Measurements from ENCODE around the gene GARIN5A.

The GARIN5A gene

GRCh38 chr19:50500060-50500752, 23.6 kb upstream of the GARIN5A start:
- TF ChIP-seq GATA3 (IDR thresholded peaks at IDR 0.05; ENCODE audit: low read depth, low read length) (no peak), GATA2 (IDR thresholded peaks at IDR 0.05; ENCODE audit: low read depth, low read length) (no peak; the same call in 1 of the 2 replicates)

DNA sequence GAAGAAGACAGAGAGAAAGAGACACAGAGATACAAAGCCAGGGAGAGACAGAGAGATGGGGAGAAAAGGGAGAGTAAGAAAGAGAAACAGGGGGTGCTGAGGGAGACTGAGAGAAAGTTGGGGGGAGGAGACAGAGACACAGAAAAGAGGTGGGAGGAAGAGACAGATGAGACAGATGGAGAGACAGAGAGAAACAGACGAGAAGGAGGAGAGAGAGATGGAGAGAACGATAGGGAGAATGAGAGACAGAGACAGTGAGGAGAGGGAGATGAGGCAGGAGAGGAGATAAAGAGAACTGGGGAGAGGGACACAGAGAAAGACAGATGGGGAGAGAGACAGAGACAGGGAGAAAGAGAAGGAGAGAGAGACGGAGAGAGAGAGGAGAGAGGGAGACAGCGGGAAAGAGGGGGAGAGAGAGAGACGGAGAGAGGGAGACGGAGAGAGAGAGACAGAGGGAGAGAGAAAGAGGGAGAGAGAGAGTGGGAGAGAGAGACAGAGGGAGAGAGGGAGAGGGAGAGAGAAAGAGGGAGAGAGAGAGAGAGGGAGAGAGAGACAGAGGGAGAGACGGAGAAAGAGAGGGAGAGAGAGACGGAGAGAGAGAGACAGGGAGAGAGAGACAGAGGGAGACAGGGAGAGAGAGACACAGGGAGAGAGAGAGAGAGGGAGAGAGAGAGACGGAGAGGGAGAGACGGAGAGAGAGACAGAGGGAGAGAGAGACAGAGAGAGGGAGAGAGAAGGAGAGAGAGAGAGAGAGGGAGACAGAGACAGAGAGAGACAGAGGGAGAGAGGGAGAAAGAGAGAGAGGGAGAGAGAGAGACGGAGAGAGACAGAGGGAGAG, 21.8 kb upstream of the GARIN5A start:
- TF ChIP-seq GATA3 (IDR thresholded peaks at IDR 0.05; ENCODE audit: low read depth, low read length) (no peak), GATA2 (IDR thresholded peaks at IDR 0.05; ENCODE audit: low read depth, low read length) (no peak)

DNA sequence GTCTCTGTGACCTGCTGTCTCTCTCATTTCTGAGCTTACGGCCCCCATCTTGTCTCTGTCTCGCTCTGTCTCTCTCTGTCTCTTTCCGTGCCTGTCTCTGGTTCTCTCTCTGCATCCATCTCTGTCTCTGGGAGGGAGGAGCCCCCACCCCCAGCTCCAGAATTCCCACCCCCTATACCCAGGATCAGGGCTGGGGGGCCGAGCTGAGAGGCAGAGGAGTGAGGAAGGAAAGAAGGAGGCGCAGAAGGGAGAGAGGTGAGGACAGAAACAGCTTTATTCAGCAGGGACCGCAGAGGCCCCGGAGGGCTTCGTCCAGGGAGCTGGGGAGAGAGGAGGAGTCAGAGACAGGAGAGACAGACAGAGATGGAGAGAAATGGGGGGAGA, 20.4 kb upstream of the GARIN5A start:
- TF ChIP-seq GATA3 (IDR thresholded peaks at IDR 0.05; ENCODE audit: low read depth, low read length) (no peak), GATA2 (IDR thresholded peaks at IDR 0.05; ENCODE audit: low read depth, low read length) (no peak)

GRCh38 chr19:50496189-50497021, 19.8 kb upstream of the GARIN5A start:
- TF ChIP-seq GATA2 (IDR thresholded peaks at IDR 0.05; ENCODE audit: low read depth, low read length), result no peak
- TF ChIP-seq GATA3 (IDR thresholded peaks at IDR 0.05; ENCODE audit: low read depth, low read length), result no peak

DNA sequence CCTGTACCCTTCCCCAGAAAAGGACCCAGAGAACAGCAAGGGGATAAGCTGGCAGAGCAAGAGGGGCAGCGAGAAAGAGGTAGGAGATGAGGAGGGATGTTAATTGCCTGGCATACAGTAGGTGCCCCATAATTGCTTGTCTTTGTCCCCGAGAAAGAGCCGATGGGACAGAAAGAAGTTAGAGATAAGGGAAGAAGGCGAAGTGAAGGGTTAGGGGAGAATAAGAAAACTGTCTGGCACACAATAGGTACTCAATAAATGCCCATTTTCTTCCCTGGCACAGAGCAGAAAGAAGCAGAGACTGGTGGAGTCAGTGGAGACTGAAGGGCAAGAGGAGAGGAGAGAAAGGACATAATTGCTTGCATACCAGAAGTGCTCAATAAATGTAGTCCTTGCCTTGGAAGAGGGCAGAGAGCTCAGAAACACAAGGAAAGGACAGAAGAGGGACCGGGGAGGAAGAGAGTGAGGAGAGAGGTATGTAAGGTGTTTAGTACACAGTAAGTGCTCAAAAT, 18.4 kb upstream of the GARIN5A start:
- TF ChIP-seq GATA3 (IDR thresholded peaks at IDR 0.05; ENCODE audit: low read depth, low read length) (no peak), GATA2 (IDR thresholded peaks at IDR 0.05; ENCODE audit: low read depth, low read length) (no peak)

DNA sequence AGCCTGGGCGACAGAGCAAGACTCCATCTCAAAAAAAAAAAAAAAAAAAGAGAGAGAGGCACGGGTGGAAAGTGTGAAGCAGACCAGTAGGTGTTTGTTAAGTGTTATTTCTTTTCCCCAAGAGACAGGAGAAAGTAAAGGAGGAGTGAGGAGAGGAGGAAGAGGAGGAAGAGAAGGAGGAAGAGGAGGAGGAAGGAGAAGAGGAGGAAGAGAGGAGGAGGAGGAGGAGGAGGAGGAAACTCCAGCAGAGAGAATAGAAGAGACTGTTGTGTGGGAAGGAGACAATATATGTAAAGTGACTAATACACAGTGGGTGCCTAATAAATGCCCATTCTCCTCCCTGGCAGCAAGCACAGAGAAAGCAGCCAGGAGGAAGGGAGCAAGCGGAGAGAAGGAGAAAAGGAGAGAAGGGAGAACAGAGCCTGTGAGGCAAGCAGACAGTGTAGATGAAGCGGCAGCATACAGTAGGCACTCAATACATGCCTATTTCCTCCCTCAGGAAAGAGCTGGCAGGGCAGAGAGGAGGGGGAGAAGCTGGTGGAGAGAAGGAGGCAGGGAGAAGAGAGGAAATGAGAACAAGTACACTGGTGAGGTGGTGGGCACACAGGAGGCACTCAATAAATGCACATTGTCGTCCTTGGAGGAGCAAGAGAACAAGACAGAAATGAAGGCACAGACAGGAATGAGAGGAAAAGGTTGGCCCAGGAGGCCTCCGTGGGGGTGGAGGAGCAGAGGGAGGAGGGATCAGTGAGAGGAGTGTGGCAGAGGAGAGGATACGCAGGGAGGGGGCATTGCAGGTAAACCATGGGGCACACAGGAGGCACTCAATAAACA, 17.8 kb upstream of the GARIN5A start:
- TF ChIP-seq GATA2 (IDR thresholded peaks at IDR 0.05; ENCODE audit: low read depth, low read length), result no peak
- TF ChIP-seq GATA3 (IDR thresholded peaks at IDR 0.05; ENCODE audit: low read depth, low read length), result no peak

- TF ChIP-seq GATA2 (IDR thresholded peaks at IDR 0.05; ENCODE audit: low read depth, low read length) (no peak), GATA3 (IDR thresholded peaks at IDR 0.05; ENCODE audit: low read depth, low read length) (no peak)
Measured at GRCh38 chr19:50493171-50493570, 16.5 kb upstream of the GARIN5A start.

- TF ChIP-seq GATA3 (IDR thresholded peaks at IDR 0.05; ENCODE audit: low read depth, low read length) (no peak), GATA2 (IDR thresholded peaks at IDR 0.05; ENCODE audit: low read depth, low read length) (no peak)
Measured at GRCh38 chr19:50492303-50493052, 15.8 kb upstream of the GARIN5A start.

- TF ChIP-seq GATA2 (IDR thresholded peaks at IDR 0.05; ENCODE audit: low read depth, low read length) (no peak), GATA3 (IDR thresholded peaks at IDR 0.05; ENCODE audit: low read depth, low read length) (no peak)
Measured at GRCh38 chr19:50490991-50491472, 14.4 kb upstream of the GARIN5A start.

DNA sequence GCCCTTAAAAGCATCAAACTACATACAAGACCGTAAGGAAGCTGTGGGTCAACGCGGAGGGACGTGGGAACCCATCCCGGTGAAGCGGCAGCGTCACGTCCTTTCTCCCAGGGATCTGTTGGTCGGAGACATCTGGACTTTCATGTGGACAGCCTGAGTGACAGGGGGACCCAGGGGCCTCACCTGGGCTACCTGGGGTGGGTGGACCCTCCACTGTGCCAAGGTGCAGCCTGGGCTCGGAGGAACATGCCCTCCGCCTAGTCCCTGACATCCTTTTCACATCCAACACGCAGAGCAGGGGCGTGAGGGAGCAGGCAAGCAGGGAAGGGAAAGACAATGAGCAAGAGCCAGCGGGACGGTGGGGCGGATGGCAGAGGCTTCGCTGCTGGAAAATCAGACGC, 13.8 kb upstream of the GARIN5A start:
- TF ChIP-seq GATA3 (IDR thresholded peaks at IDR 0.05; ENCODE audit: low read depth, low read length), result no peak
- no peak for TF ChIP-seq GATA2 (IDR thresholded peaks at IDR 0.05; ENCODE audit: low read depth, low read length)

GRCh38 chr19:50489461-50490011, 12.9 kb upstream of the GARIN5A start:
- no peak for TF ChIP-seq GATA2 (IDR thresholded peaks at IDR 0.05; ENCODE audit: low read depth, low read length)
- TF ChIP-seq GATA3 (IDR thresholded peaks at IDR 0.05; ENCODE audit: low read depth, low read length), result no peak

All from SH-SY5Y (cell line).